ENCODE measurements around the gene ITPK1.

The ITPK1 gene

DNA sequence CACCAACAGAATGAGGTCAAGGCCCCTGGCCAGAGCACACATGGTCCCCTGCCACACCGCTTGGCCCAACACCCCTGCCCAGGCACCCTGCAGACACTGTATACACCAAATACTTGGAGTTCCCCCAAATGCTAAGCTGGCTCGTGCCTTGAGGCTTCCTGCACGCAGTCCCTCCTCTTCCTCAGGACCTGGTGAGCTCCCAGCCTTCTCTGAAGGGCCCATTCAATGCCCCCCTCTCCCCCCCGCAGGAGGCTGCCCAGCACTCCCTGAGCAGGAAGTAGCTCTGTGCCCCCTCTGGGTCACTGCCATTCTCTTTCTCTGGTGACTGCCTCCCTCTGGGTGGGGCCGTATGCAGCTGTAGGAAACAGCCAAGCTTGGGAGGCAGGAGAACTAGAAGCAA is 75.3 kb downstream of the ITPK1 start:
- no peak for DNase-seq

- no peak for DNase-seq
Measured at GRCh38 chr14:93039649-93040315, 75.9 kb downstream of the ITPK1 start.

DNA sequence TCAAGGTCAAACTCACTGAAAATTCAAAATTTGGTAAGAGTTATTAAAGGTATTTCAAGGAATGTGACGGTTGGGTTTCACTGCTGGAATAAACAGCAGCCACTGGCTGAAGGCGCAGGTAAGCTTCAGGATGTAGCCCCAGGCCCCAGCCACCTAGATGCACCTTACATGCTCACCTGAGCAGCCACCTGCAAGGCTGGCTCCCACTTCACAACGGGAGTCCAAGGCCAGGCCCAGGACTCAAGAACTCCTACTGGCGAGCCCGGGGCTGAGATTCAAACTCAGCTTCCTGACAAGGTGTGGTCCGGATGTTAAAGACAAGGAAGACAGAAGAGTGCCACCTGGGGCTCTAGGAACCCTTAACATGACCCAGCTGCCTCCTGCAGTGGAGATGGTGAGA is 78.4 kb downstream of the ITPK1 start:
- no peak for DNase-seq

DNA sequence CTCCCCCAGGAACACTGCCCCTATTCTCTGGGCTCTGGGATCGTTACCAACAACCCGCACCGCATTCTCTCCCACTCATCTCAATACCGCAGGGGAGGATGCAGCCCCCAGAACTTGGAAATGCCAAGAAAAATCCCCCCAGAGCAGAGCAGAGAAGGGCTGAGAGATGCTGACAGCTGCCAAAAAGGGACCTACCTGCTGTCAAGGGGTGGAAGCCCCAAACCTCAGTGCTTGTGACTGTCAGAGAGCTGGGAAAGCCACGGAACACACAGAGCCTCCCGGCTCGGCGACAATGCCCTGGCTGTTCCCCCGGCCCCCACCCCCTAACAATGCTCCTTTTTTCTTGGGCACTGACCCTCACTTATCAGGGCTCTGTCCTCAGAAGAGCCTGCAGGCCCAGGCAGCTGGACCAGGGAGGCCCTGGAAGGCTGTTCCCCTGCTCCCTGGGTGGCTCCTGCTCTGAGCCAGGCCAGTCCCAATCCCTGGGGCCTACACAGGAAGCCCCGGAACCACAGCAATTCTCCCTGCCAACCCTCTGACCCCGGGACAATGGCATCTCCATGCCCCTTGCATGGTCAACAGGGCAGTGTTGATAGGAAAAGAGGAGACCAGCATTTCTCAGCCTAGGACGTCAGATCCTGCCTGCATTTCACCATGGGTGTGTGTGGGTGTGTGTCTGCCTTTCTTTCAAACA is 78.9 kb downstream of the ITPK1 start:
- no peak for DNase-seq

- no peak for DNase-seq
Measured at GRCh38 chr14:93035917-93036651, 79.6 kb downstream of the ITPK1 start.

GRCh38 chr14:93035585-93035916 is 80.2 kb downstream of the ITPK1 start:
- DNase-seq: no peak

DNA sequence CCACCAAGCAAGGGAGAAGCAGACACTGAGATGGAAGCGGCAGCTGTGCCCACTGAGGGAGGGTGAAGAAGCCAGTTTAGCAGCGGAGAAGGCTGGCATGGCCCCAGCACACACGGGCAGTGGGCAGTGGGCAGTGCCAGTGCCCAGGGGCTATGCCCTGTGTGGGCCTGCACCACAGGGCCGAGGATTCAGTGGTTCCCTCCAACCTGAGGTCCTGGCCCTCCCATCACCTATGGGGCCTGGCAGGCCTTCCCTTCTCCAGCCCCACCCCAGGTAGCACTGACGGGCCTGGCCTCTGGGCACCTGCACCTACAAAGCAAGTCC is 81.1 kb downstream of the ITPK1 start:
- no peak for DNase-seq

DNA sequence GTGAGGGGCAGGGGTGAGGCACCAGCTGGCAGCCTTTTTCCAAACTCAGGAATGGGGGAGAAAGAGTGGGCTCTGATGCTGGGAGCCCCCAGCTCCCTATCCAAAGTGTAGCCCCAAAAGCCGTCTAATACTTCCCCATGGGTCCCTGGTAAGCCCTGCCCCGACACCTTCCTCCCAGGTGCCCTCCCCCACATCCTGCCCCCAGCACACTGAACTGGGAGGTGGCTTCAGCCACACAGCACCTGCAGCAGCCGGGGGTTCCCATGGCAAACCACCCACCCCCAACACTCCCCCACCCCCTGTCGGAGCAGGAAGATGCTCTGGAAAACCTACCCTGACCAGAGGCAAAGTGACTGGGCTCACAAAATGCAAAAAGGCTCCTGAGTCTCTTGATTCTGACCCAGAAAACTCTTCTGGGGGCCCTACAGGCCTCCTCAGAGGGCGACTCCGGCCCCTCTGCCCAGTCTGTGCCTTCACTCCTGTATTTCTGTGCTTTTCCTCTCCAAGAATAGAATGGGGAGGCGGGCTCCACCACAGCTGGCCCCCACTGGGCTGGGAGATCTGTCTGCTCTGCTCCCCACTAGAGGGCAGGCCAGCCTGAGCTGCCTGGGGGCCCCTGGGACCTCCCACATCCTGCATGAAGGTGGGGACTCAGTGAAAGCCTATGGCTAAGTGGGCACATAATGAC is 81.6 kb downstream of the ITPK1 start:
- DNase-seq: peak; percentile 50

DNA sequence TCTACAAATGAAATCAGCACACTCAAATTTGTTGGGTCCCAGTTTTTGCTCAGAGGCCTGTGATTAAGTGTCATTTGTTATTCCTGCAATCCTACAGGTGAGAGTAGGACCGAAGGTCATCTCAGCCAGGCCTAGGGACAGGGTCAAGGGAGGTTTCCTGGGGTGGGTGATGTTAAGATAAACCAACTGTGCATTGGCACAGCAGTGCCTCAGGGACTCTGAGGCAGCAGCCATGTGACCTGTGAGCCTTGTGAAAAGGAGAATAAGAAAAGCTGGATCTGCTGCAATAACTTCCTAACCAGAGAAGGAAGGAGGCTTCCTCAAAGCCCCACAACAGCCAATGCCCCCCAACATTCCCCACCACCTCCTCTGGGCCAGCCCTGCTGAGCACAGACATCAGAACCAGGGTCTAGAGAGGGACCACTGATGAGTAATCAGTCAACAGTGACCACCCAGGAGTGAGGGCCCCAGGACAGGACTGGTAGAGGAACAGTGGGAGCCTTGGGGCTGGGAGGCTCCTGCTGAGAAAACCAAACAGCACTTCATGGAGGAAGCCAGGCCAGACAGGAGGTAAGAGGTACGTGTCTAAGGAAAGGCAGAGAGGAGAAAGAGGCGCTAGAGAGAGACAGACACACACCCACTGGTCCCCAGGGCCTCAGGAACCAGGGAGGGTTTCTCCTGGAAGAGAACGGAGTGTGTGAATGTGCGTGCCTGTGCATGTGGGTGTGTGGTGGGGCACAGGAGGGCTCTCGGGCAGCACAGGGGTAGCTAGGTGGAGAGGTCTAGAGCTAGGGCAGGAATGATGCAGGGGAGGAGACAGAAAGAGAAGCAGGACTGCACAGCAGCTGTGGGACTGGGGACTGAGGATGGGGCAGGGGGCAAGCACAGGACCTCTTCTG is 82.4 kb downstream of the ITPK1 start:
- no peak for DNase-seq

DNA sequence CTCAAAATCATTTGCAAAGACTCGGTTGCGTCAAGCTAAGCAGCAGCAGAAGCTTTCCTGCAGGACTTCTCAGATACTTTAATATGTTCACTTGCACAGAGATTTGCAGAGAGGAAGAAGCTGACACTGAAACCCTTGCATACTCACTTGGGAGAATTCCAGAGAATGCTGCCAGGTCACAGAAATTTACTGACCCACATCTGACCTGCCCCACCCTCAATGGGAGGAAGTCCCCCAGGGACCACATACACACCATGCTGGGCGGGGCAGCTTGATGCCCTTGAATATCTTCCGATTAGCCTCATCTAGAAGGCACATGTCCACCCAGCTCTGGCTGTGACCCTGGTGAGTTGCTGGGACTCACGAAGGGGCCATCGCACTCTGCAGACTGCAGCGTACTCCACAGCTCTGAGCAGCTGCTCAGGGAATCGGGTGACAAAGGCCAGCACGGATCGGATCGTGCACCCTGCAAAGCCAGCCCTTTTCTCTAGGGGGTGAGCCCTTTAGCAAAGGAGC is 83.2 kb downstream of the ITPK1 start:
- no peak for DNase-seq

- no peak for DNase-seq
Measured at GRCh38 chr14:93031505-93032315, 84.0 kb downstream of the ITPK1 start.

- DNase-seq: no peak
Measured at GRCh38 chr14:93030761-93031160, 85.0 kb downstream of the ITPK1 start.

- no peak for DNase-seq
Measured at GRCh38 chr14:93029911-93030508, 85.7 kb downstream of the ITPK1 start.

GRCh38 chr14:93029417-93029816 is 86.3 kb downstream of the ITPK1 start:
- no peak for DNase-seq

GRCh38 chr14:93028724-93029076 is 87.0 kb downstream of the ITPK1 start:
- no peak for DNase-seq

DNA sequence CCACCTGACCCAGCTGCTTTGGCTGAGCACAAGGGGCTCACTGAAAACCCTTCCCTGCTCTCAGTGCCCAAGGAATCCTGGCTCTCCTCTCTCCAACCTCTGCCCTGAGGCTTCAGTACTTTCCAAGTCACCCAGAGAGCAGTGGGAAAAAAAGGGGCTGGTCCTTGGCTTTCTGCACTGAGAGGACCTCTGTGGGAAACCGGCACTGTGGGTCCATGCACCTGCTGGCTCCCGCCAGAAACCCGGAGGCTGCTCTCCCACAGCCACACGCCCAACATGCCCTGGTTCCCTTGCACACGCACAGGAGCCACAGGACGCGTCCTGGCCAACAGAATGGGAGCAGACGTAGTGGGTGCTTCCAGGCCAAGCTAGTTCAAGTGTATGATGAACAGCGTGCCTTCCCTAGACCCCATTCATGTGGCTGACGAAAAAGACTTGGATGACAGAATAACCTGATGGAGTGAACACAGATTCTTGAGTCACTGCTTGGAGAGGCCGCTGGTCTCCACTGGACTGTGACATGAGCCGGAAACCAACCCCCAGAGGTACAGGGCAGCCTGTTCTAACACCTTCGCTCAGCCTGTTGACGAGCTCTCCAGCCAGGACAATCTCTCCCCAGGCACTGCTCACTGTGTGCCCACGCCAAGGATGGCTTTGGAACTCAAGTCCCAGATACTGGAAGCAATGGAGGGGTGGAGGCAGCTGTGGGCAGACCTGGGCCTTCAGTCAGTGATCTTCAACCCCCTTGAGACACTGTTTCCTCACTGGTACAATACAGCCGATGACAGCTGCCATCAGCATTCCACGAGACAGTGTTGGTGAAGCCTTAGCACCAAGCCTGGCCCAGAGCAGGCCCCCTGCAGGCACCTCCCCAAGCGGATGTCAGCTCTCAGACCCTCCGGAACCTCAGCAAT is 87.7 kb downstream of the ITPK1 start:
- no peak for DNase-seq

- DNase-seq: no peak
Measured at GRCh38 chr14:93026339-93026738, 89.4 kb downstream of the ITPK1 start.

DNA sequence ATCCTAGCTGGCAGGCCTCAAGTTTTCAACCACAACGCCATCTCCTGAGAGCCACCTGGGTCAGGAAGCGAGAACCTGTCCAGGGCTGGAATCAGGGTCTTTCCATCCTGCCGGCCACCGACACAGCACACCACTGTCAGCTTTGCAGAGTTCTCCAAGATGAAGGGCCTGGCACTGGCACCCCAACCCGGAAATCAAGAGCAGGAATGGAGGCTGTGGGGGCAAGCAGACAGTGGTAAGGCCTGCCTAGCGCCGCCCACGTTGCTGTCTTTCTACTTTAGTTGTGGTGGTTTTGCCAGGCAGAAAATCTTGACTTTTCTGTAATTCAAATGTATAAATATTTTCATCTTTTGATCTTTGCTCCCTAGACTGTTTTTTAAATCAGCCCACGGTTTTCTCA is 90.7 kb downstream of the ITPK1 start:
- no peak for DNase-seq

DNA sequence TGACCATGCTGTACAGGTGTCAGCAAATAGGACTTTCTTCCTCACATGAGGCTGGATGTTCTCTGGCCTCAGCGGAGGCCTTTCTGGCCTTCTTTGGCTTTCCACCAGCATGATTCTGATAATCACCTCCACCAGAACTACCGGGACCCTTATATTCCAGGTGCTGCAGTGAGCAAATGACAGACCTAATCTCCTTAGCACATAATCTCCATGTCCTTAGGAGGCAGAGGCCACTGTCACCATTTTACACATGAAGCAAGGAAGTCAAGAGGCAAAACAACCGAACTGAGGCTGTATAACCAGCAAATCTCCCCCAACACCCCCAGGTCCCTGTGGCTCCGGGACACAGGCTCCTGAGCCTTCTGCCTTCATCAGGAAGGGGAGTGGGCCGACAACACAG is 91.2 kb downstream of the ITPK1 start:
- no peak for DNase-seq

GRCh38 chr14:93023802-93024434 is 91.8 kb downstream of the ITPK1 start:
- DNase-seq: no peak
